HG03460 (cell line): ENCODE results near the gene AAMP.

Source experiments
- ATAC-seq: cut with Tn5 transposase; IDR thresholded peaks from one replicate; pipeline ENCODE4 v1.9.1; 2021; ENCODE audit not compliant: unreplicated experiment

Gene AAMP

DNA sequence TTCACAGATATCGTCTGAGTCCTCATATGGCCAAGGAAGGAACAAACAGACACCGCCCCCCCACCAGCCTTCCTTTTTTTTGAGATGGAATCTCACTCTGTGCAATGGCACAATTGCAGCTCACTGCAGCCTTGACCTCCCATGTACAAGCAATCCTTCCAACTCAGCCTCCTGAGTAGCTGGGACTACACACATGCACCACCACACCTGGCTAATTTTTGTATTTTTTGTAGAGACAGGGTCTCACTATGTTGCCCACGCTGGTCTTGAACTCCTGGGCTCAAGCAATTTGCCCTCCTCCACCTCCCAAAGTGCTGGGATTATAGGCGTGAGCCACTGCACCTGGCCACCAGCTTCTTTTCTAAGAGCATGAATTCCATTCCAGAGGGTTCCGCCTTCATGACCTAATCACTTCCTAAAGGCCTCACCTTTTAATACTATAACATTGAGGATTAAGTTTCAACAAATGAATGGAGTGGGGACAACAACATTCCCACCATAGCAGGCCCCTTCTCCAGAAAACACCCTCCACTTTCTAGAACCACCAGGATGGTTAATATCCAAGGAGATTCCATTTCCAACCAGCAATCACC is 24.6 kb upstream of the AAMP start:
- no peak for ATAC-seq

DNA sequence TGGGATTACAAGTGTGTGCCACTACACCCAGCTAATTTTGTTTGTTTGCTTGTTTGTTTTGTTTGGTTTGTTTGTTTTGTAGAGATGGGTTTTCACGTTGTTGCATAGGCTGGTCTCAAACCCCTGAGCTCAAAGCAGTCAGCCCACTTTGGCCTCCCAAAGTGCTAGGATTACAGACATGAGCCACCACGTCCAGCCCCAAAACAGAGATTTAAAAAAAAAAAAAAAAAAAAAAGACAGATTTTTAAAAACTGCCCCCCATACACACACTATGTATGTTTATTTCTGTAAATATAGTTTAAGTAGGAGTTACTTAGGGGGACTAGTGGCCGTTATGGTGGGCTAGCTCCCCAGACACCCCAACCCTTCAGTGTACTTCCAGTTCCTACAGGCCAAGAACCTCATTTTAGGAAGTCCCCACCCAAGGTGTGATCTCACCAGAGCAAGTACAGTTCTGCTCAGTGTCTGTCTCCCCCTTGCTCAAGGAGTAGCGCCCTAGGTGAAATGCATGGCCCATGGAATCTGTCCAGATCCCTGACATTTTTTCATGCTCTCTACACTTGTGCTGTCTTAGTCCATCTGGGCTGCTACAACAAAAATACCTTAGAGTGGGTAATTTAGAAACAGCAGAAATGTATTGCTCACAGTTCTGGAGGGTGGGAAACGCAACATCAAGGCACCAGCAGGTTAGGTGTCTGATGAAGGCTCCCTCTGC is 23.9 kb upstream of the AAMP start:
- no peak for ATAC-seq

DNA sequence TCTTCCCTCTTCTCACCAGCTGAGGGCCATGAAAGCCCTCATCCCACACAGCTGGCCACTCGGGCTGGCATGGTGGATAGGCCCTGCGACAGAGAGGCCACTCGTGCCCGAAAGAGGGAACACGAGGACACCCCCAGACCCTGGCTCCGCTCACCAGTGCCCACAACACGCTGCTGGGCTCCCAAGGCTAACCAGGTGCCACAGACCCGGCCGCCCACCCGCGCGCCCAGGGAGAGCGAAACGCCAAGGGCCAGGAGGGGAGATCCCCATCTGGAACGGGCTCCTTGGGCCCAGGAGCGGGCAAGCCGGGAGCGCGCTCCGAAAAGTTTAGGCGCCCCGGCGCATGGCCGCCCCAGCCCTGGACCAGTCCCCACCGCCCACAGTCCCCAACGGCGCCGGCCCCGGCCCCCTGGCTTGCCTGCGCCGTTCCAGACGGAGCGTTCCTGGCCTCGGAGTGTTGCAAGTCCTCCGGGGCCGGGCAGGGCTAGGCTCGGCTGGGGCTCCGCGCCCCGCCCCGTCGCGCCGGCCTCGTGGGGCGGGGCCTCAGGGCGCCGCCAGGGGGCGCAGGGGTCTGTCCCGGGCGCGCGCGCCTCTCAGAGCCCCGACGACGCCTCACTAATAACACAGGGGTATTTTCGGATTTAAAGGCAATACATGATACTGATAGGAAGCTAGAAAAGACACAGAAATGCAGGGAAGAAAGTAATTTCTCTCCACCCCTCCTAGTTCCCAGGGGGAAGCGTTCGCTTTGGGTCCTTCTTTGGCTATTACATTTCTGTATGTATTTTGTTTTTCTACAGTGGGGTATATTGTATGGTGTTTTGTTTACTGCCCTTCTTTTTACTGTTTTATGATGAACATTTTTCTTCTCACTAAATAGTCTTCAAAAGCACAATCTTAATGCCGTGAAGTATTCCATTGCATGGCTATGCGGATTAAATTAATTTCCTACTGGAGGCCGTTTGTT is 22.4 kb upstream of the AAMP start, which contains the start of gene TMBIM1:
TSS of gene TMBIM1 (minus strand) at position 456 of the 967 bp plus-strand sequence. CDS start 10,362 bp downstream, outside the sequence.
- peak; percentile 59 for ATAC-seq

DNA sequence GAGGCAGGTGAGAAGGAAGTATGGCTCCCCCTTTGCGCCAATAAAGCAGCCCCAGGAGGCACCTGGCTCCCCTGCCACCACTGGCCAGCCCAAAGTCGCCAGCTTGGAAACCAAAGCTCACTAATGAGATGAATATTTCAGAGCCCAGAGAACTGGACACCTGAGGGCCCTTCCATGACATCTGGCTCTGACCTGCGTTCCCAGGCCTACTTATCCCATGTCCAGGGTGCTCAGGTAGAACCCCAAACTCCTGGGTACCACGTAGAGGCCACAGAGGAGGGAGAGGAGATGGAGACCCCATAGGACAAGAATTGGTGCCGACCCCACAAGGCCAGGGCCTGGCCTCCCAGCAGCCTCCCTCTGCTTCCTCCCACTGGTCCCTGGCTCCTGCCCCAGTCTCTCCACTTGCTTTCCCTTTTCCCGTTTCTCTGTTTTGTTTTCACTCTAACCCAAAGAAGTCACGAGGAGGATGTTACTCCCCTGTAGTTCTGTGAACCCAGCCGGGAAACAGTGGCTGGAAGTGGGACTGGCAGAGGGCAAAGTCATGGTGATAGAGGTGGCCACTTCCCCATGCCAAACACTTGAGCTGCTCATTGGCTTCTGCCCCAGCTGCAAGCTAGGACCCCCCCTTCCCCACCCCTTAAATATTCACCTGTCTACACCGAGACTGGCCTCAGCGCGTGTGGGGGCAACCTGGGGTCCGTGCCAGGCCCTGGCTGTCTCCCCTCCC is 21.5 kb upstream of the AAMP start:
- no peak for ATAC-seq

DNA sequence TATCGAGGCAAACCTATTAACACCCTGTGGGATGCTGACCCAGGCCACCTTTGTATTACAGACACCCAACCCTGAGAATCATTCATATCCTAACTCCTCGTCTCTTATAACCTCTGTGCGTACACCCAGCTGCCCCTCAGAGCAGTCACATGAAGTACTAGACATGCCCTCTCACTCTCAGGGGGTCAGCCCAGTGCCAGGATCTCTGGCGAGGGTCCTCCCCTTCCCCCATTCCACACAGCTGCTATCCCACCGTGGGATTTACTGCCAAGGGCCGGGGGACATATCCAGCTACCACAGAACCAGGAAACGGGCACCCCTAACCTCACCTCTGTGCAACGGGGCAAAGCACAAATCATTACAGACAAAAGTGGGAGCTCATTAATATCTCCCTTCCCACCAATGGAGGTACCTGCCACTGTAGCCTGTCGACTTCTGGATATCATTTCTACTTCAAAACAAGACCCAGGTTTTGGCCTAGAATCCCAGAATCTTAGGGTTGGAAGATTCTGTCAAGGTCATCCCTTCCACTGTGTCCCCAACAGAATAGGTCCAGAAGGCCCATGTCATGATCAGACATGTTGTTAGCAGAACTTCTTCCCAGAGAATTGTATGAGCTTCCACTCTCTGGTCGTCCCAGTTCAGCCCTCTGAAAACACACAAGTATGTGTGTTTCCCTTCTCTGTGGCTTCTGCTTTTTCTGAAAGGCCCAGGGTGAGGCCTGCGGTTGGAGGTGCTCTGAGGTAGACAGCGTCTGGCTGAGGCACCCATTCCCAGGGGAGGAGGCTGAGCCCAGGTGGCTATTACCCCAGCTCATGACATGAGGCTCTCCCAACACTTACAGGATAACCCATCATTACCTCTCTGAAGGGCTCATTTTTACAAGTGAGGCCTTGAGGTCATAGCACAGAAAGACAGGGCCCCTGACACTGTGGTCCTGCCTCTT is 20.7 kb upstream of the AAMP start:
- peak; percentile 61 for ATAC-seq

DNA sequence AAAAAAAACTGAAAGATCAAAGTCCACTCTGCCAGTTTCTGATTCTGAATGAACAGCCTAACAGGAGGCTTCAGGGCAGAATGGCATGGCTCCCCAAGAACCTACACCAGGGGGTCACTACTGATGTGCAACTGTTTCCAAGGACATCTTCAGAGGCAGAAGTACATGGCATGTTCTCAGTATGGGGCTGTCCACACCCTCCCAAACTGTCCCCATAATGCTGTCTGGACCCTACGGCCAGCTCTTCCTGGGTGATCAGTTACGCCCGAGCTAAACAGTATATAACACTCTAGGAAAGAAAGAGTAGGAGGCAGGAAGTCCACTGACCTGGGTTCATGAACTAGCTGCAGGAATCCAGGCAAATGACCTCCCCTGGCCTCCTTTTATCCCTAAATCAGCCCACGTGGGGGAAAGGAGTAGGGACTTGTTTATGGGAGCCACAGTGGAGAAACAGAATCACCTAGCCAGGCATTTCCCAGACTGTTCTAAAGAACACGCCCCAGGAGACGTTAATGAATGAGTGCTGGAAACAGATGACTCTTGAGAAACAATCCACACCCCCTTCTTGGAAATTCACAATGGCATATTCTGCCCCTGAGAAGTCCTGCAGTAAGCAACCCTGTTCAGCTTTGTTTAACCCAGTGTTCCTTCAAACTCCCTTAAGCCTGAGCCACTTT is 19.8 kb upstream of the AAMP start:
- no peak for ATAC-seq

DNA sequence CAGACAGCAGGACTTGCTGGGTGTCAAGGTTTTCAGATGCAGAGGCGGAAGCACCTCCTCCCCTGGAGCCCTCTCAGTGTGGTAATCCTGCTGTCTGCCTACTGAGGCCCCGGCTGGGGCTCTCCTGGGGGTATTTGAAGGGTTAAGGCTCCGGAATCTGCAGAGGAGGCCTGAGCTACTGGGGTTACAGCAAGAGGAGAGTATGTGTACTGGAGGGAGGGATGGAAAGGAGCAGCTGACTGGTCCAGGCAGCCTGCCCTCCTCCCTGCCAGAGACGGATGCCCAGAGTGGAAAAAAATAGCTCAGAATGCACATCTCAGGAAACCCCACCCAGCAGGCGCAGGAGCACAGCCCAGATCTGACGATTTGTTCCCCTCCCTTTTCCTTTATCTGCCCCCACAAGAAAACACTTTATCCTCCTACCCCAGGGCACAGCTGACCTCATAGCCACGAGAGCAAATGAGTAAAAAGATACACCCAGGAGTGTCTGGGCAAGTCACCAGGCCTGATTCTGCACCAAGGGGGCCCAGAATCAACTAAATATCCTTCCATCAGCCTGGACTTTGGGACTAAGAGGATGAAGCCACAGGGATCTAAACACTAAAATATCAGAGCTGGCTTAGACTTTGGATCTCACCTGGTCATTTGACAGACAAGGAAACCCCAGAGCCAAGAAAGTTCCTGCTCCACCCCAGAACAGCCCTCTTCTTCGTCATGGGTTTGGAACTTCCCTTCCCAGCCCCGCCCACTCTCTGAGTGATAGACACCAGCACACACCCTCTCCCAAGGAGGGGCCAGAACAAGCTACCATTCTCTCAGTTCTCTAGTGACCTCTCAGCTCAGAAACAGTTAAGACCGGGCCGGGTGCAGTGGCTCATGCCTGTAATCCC is 16.9 kb upstream of the AAMP start:
- peak; percentile 67 for ATAC-seq

DNA sequence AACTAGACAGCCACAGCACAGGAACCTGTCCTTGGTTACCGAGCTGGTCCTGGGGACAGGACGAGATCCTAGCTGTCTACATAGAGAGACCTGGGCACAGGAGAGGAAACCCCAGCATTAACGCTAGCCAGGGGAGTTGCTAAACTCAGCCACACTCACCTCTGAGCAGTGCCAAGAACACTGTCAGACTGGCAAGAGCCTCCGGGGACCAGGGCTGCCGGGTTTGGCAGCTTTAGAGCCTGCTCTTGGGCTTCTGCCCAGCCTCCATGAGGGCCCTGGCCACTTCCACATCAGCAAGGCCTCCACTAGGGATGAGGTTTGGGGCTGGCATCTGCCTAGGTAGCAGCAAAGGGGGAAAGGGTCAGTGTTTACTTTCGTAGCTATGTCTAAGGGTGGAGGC is 15.7 kb upstream of the AAMP start:
- no peak for ATAC-seq

DNA sequence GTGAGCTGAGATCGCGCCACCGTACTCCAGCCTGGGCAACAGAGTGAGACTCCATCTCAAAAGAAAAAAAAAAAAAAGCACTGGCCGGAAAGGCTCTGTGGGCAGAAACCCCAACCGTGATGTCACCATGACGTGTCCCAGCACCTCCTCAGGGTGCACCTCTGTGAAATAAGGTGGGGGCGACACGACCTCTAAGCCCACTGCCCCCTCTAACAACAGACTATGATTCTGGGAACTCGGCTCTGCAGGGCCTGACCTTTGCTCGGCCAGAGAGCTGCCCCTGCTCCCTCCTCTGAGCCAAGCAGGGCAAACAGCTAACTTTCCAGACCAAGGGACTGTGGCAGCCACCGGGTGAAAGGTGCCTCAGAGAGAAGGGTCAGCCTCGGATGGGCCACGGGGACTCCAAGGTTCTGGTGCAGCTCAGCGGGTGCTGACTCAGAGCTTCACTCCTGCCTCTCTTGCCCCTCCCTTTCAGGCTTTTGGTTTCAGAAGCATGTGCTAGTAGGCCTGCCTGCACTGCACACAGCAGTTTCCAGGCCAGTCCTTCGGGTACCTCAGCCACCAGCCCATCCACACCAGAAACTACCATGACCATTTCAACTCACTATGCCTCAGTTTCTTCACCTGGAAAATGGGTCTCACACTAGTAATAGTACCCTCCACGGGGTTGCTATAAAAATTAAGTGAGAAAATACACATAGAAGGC is 14.3 kb upstream of the AAMP start:
- ATAC-seq = no peak

DNA sequence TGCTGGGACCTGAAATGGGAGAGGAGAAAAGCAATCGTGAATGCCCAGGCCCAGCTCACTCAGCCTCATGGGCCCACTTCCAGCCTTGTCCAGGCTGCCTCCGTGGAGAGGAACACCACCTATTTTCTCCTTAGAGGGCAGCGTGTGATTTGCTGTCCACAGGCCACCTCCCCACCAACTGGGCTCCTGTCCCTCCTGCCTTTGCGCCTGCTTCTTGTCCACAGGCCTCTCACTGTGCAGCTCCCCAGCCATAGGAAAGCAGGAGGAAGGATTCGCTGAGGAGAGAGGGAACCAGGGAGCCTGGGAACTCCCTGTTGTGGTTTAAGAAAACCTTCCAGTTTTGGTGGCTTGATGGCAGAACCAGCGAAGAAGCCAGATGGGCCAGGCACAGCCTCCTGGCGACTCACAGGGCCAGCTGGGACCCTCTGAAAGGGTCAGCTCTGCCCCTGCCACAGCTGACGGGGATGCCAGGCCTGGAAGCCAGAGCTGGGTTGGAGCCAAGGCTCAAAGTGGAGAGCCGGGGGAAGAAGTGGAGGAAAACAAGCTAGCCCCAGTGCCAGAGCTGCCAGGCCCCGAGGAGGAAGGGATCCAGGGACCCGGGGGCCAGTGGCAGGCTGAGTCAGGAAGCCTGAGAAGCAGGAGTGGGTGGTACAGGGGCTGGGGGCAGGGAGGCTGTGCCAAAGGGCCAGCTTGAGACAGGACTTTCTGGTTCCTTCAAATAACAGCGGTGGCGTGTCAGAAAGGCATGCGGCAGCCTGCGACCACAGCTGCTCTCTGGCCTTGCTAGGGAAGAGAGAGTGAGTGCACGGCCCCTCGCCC is 12.4 kb upstream of the AAMP start:
- no peak for ATAC-seq

DNA sequence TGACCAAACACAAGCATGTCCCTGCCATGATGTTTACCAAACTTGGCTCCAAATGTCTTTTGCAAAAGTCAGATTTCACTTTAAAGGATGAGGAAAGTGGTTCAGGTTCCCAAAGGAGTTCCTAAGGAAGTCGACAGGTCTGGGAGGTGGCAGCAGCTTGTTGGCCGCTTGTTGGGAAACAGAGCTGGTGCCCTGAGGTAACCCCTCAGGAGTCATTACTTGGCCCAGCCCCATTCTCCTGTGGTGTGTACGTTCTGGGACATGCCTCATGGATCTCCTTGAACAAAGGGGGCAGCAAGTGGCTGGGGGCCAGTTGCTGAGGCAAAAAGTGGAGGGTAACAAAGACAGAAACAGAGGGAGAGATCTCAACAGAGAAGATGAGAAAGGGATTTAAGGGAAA is 11.5 kb upstream of the AAMP start:
- ATAC-seq = no peak

DNA sequence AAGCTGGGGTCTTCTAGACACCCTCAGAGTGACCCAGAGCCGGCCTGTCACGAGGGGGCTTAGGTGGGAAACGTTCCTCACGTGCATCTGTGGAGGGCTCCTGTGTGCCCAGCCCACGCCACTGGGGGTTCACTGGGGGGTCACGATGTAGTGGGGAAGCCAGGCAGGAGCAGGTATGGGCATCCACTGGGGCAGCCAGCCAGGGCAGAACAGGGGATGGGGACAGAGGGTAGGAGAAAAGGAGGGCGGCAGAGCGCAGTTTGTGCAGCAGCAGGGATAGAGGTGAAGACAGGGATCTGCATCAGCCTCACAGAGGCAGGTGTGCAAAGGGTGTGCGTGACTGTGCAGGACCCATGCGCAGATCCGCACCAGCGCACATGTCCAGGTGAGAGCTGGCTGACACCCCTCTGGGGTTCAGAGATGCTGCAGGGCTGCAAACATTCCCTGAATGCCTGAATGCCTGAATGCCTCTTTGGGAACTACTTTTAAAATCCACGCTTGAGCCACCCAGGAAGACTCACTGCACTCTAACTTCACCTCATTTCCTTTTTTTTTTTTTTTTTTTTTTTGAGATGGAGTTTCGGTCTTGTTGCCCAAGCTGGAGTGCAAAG is 10.4 kb upstream of the AAMP start:
- ATAC-seq = no peak

DNA sequence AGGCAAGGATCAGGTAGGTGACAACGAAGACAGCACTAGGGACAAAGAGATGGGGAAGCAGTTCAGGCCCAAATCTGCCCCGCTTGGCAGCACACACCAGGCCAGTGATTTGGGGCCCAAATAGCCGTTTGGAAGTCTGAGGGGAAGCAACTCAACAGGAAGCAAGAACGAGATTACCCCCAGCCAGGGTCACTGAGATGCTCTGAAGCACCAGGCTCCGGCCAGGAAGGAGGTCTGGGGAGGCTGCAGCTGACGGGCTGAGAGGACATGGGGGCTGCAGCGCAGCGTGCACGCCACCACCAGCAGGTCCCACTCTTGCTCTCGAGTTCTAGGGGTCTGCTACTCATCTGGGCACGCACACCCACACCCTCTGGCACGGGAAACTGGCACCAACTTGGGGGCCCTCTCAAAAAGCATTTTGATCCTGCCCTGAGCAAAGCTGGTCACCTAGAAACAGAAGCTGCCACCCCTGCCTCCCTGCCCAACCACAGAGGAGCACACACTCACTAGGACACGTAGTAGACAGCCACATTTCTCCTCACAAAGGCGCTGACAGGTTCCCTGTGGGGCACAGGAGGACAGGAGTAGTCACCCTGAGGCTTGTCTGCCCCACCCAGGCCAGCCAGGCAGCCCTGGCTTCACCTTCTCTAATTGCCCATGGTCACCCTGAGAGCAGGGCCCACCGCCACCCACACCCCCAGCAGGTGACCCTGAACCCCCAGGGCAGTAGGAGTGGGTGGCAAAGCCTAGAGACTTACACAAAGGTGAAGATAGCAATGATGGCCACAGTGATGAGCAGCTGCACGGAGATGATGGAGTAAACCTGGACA is 8.8 kb upstream of the AAMP start:
- no peak for ATAC-seq

DNA sequence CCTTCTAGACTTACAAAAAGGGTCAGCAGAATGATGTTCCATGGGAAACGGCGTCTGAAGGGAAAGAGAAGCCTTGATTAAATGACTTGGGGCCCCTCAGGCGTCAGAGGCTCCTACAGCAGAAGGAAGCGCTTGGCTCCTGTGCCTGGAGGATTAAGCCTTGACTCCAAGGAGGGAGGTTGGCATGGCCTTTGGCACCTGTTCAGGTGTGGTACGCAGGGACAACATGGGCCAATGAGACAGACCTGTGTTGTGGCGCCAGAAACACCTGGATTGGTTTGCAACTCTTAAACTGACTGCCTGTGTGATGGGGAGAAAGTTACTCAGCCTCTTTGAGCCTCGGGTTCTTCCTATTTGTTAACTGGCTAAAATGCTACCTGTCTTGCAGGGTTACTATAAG is 8.0 kb upstream of the AAMP start:
- ATAC-seq = no peak

DNA sequence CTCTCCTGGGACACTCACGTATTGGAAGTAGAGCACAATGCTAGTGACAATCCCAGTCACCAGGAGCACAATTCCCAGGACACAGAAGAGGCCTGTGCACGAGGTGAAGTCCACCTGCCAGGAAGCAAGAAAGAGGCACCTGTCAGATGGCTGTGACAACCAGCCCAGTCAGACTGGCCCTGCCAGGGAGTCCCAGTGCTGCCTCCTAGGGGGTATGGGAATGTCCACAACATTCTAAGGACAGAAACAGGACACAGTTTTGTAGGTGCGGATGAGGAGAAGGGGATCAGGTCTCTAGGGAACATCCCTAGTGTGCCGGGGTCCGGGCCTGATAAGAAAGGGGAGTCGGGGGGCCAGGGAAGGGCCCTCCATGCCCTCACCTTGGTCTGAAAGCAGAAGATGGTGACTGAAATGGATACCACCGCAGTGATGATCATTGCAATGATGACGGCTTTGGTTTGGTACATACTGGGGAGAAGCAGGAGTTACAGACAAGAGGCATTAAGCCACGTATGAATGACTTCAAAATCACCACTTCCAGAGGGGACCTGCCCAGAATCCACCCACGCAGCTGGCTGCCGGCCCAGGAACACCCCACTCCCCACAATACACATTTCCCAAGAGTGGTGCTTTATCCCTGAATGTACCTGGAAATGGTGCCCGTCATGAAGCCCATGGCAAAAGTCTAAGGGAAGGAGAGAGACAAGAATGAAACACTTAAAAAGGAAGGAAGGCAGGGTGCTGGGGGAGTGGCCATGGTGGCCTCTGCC is 7.2 kb upstream of the AAMP start:
- ATAC-seq = no peak
